Measurements from ENCODE around the gene LHX3. TPM values are rescaled to one million over a fixed set of nuclear protein-coding genes. Genes with fewer than 3 reads are reported as not detected.

Gene LHX3
- total RNA-seq, 1 experiment from 2014 or later: not detected

DNA sequence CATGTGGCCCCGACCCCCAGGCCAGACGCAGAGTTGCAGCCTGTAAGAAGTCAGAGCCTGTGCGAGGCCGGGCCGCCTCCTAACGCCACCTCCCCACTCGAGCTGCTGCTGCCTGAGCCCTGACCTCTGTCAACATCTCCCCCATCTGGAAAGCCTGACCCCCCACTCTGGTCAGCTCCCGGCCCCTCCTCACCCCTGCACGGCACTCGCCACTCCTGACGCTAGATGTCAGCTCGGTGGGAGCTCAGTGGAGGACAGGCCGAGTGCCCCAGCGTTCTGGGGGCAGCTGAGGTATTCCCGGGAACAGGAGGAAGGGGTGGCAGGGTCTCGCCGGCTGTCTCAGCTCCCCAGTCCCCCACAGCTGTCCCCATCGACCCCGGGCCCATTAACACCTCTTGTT lies 19.9 kb downstream of the LHX3 start:
- CTCF ChIA-PET: no interaction called here
- no TSS peak for BruUV-seq (replicated peaks)
- no peak for DNase-seq

DNA sequence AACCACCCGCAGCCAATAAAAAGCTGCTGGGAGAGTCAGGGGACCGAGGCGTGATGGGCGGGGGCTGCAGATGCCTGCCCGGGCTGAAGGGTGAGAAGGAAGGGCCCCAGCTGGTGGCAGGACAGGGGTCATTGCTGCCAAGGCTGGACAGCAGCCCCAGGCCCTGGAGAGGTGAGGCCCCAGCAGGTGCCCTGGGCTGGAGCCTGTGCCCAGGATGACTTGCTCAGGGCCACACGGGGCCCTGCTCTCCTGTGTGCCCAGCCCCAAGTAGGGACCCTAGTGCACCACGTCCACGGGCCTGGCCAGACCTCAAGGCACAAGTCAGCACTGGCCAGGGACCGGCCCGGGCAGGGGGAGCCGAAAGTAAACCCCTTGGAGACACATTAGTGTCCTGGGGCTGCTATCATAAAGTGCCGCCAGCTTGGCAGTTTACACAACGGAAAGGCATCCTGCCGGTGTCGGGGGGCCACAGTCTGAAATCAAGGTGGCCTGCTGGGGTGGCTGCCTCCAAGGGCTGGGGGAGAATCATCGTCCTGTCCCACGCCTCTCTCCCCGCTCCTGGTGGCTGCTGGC lies 22.0 kb downstream of the LHX3 start:
- no peak overlapping the region for H3K9ac ChIP-seq (ENCODE audit: low read length)
- no peak overlapping the region for H2AFZ ChIP-seq (ENCODE audit: low read length)
- ChIA-PET CTCF (no interaction called here), POLR2A (ENCODE audit: unreplicated experiment) (no interaction called here)
- no peaks in the 10 kb centered on the region for H3K9me3 ChIP-seq (ENCODE audit: low read length)
- no peak overlapping the region for H3K4me2 ChIP-seq (ENCODE audit: low read length)
- no peaks in the 10 kb centered on the region for H3K9me2 ChIP-seq (replicated peaks; ENCODE audit: low read length)
- H3K27ac ChIP-seq (ENCODE audit: low read length): no peak overlapping the region
- no TSS peak for BruUV-seq (replicated peaks)
- H3K4me1 ChIP-seq (ENCODE audit: insufficient read depth, low read length): no peaks in the 10 kb centered on the region
- ATAC-seq: no peak
- no peak overlapping the region for H3K4me3 ChIP-seq (ENCODE audit: low read length)
- H3K79me2 ChIP-seq (ENCODE audit: low read length): no peaks in the 10 kb centered on the region
- TF ChIP-seq, protein P1, sequence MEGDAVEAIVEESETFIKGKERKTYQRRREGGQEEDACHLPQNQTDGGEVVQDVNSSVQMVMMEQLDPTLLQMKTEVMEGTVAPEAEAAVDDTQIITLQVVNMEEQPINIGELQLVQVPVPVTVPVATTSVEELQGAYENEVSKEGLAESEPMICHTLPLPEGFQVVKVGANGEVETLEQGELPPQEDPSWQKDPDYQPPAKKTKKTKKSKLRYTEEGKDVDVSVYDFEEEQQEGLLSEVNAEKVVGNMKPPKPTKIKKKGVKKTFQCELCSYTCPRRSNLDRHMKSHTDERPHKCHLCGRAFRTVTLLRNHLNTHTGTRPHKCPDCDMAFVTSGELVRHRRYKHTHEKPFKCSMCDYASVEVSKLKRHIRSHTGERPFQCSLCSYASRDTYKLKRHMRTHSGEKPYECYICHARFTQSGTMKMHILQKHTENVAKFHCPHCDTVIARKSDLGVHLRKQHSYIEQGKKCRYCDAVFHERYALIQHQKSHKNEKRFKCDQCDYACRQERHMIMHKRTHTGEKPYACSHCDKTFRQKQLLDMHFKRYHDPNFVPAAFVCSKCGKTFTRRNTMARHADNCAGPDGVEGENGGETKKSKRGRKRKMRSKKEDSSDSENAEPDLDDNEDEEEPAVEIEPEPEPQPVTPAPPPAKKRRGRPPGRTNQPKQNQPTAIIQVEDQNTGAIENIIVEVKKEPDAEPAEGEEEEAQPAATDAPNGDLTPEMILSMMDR (conservative IDR thresholded peaks at IDR 0.05; ENCODE audit: low read depth, low read length): no peak
- TF ChIP-seq EZH2phosphoT487 (IDR thresholded peaks at IDR 0.05; ENCODE audit: borderline replicate concordance, low read length): no peak
- TF ChIP-seq EZH2 (IDR thresholded peaks at IDR 0.05; ENCODE audit: low read length, unreplicated experiment): no peak
- intact Hi-C loops (cut with micrococcal nuclease): no loop called here
- DNase-seq: no peak
- H3K27me3 ChIP-seq (ENCODE audit: low read length): peaks cover 9% of the 10 kb centered on the region
- H3K36me3 ChIP-seq (ENCODE audit: low read depth, low read length): no peaks in the 10 kb centered on the region
- no peaks in the 10 kb centered on the region for H3F3A ChIP-seq (ENCODE audit: low read length, unreplicated experiment)
- no peaks in the 10 kb centered on the region for H4K20me1 ChIP-seq (ENCODE audit: low read length)

More for the DNA sequence above, 19.9 kb downstream of the LHX3 start:
- Histone ChIP-seq H3F3A (ENCODE audit: low read length, unreplicated experiment) (no peaks in the 10 kb centered on the region), H3K9ac (ENCODE audit: low read length) (no peak overlapping the region), H3K9me3 (ENCODE audit: low read length) (no peaks in the 10 kb centered on the region), H3K79me2 (ENCODE audit: low read length) (no peaks in the 10 kb centered on the region), H3K4me3 (ENCODE audit: low read length) (no peak overlapping the region), H3K4me1 (ENCODE audit: insufficient read depth, low read length) (no peaks in the 10 kb centered on the region), H3K9me2 (replicated peaks; ENCODE audit: low read length) (no peaks in the 10 kb centered on the region), H3K36me3 (ENCODE audit: low read depth, low read length) (no peaks in the 10 kb centered on the region), H4K20me1 (ENCODE audit: low read length) (no peaks in the 10 kb centered on the region), H3K4me2 (ENCODE audit: low read length) (no peak overlapping the region), H3K27ac (ENCODE audit: low read length) (no peak overlapping the region), H3K27me3 (ENCODE audit: low read length) (peaks cover 9% of the 10 kb centered on the region), H2AFZ (ENCODE audit: low read length) (no peak overlapping the region)
- no peak for ATAC-seq
- POLR2A ChIA-PET (ENCODE audit: unreplicated experiment): no interaction called here
- intact Hi-C loops (cut with micrococcal nuclease): no loop called here
- TF ChIP-seq EZH2phosphoT487 (IDR thresholded peaks at IDR 0.05; ENCODE audit: borderline replicate concordance, low read length): no peak
- no peak for TF ChIP-seq EZH2 (IDR thresholded peaks at IDR 0.05; ENCODE audit: low read length, unreplicated experiment)
- TF ChIP-seq, protein P1 (conservative IDR thresholded peaks at IDR 0.05; ENCODE audit: low read depth, low read length): no peak

DNA sequence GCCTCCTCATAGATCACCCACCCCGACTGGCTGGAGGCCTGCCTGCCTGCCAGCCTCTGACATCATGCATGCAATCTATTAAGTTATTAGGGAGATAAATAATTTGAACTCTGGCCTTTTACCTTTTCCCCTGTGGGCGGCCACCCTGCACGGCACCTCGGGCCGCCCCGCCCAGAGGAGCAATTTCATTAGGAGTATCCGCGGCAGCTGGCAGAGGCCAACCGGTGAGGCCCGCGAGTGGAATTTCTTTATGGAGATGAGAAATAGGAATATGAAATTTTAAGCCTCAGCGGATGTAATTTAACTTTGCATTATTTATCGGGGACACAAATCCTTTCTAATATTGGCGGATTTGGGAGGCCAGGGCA lies 22.5 kb downstream of the LHX3 start:
- Histone ChIP-seq H3K4me1 (ENCODE audit: insufficient read depth, low read length) (no peaks in the 10 kb centered on the region), H3K79me2 (ENCODE audit: low read length) (no peaks in the 10 kb centered on the region), H3K4me2 (ENCODE audit: low read length) (no peak overlapping the region), H3K9me2 (replicated peaks; ENCODE audit: low read length) (no peaks in the 10 kb centered on the region), H3K36me3 (ENCODE audit: low read depth, low read length) (no peaks in the 10 kb centered on the region), H2AFZ (ENCODE audit: low read length) (no peak overlapping the region), H3K9ac (ENCODE audit: low read length) (no peak overlapping the region), H3F3A (ENCODE audit: low read length, unreplicated experiment) (no peaks in the 10 kb centered on the region), H3K4me3 (ENCODE audit: low read length) (no peak overlapping the region), H3K9me3 (ENCODE audit: low read length) (no peaks in the 10 kb centered on the region), H3K27me3 (ENCODE audit: low read length) (peaks cover 9% of the 10 kb centered on the region), H4K20me1 (ENCODE audit: low read length) (no peaks in the 10 kb centered on the region), H3K27ac (ENCODE audit: low read length) (no peak overlapping the region)
- ATAC-seq (no peak), DNase-seq (no peak)
- TF ChIP-seq EZH2phosphoT487 (IDR thresholded peaks at IDR 0.05; ENCODE audit: borderline replicate concordance, low read length) (no peak), EZH2 (IDR thresholded peaks at IDR 0.05; ENCODE audit: low read length, unreplicated experiment) (no peak)
- TF ChIP-seq, protein P1 (conservative IDR thresholded peaks at IDR 0.05; ENCODE audit: low read depth, low read length): no peak
- ChIA-PET CTCF (no interaction called here), POLR2A (ENCODE audit: unreplicated experiment) (no interaction called here)
- no TSS peak for BruUV-seq (replicated peaks)
- intact Hi-C loops (cut with micrococcal nuclease): no loop called here
